HAP-1 (cell line): ENCODE measurements around the gene NDUFB4.
A peak's percentile ranks its signal among the peaks of the same experiment; 100 is the strongest.
"Not testable (repeated sequence)": the region's sequence is repeated elsewhere in the genome, so short reads cannot be mapped to it uniquely, and the experiment has no call there.

Experiments used
- DNase-seq, 2 experiments: peaks; one replicate each; pipeline ENCODE4 v3.0.0-alpha.2; 2016 to 2020; ENCODE audit warnings: low spot score in 2 of 2
- H3K27me3 ChIP-seq: fragments of 250-450 bp; sonication (Bioruptor Pico); 2 replicates; pipeline ENCODE4 v1.5.1; 2020; ENCODE audit warnings: low read depth, mild to moderate bottlenecking, moderate library complexity
- H3K36me3 ChIP-seq: fragments of 250-450 bp; sonication (Bioruptor Pico); replicated peaks from 2 replicates; pipeline ENCODE4 v1.5.1; 2020; ENCODE audit warnings: mild to moderate bottlenecking
- H3K4me1 ChIP-seq: fragments of 250-450 bp; sonication (Bioruptor Pico); 2 replicates; pipeline ENCODE4 v1.5.1; 2020; ENCODE audit warnings: mild to moderate bottlenecking
- H3K4me3 ChIP-seq: fragments of 250-450 bp; sonication (Bioruptor Pico); 2 replicates; pipeline ENCODE4 v1.5.1; 2020; ENCODE audit warnings: mild to moderate bottlenecking, moderate library complexity
- H3K9me3 ChIP-seq: fragments of 250-450 bp; sonication (Bioruptor Pico); 2 replicates; pipeline ENCODE4 v1.5.1; 2020; ENCODE audit warnings: mild to moderate bottlenecking, moderate library complexity
- in situ Hi-C: fragments of 300-500 bp; cut with MboI; formaldehyde crosslinking; loops from 3 replicates; pipeline ENCODE4 v1.14.3; 2020; ENCODE audit warnings: low sequenced_read_pairs, inconsistent platforms, mixed read lengths

The NDUFB4 gene

GRCh38 chr3:120601554-120601953, 5.4 kb downstream of the NDUFB4 start:
- Histone ChIP-seq H3K4me1 (peaks cover 14% of the 10 kb centered on the region), H3K27me3 (no peaks in the 10 kb centered on the region), H3K36me3 (peaks cover 34% of the 10 kb centered on the region), H3K4me3 (no peak overlapping the region), H3K9me3 (no peaks in the 10 kb centered on the region)
- in situ Hi-C loops = no loop called here
- no peak for DNase-seq

- in situ Hi-C loops = no loop called here
- H3K4me3 ChIP-seq = no peak overlapping the region
- peaks cover 7% of the 10 kb centered on the region for H3K4me1 ChIP-seq
- peaks cover 28% of the 10 kb centered on the region for H3K36me3 ChIP-seq
- H3K27me3 ChIP-seq = no peaks in the 10 kb centered on the region
- H3K9me3 ChIP-seq = no peaks in the 10 kb centered on the region
- no peak for DNase-seq
These were observed 6.5 kb downstream of the NDUFB4 start for GRCh38 chr3:120602682-120603081.

GRCh38 chr3:120604382-120604781, 8.2 kb downstream of the NDUFB4 start:
- Histone ChIP-seq H3K4me3 (no peak overlapping the region), H3K9me3 (no peaks in the 10 kb centered on the region), H3K36me3 (peaks cover 11% of the 10 kb centered on the region), H3K27me3 (no peaks in the 10 kb centered on the region), H3K4me1 (peaks cover 3% of the 10 kb centered on the region; the same call in 1 of the 2 replicates)
- DNase-seq = no peak
- in situ Hi-C loops = no loop called here

GRCh38 chr3:120604784-120605183, 8.6 kb downstream of the NDUFB4 start:
- Histone ChIP-seq H3K9me3 (no peaks in the 10 kb centered on the region), H3K4me1 (no peaks in the 10 kb centered on the region)
- in situ Hi-C loops = no loop called here

GRCh38 chr3:120608506-120608905, 12.4 kb downstream of the NDUFB4 start:
- in situ Hi-C loops = no loop called here
- H3K9me3 ChIP-seq = no peaks in the 10 kb centered on the region
- no peak overlapping the region for H3K4me3 ChIP-seq
- H3K4me1 ChIP-seq = no peaks in the 10 kb centered on the region
- H3K27me3 ChIP-seq = no peaks in the 10 kb centered on the region
- no peak for DNase-seq
- H3K36me3 ChIP-seq = no peaks in the 10 kb centered on the region

More at GRCh38 chr3:120604784-120605183, 8.6 kb downstream of the NDUFB4 start:
- H3K36me3 ChIP-seq = peaks cover 7% of the 10 kb centered on the region
- DNase-seq = no peak
- H3K4me3 ChIP-seq = no peak overlapping the region
- H3K27me3 ChIP-seq = no peaks in the 10 kb centered on the region

GRCh38 chr3:120614765-120615164, 18.6 kb downstream of the NDUFB4 start:
- Histone ChIP-seq H3K4me1 (peaks cover 14% of the 10 kb centered on the region), H3K36me3 (no peaks in the 10 kb centered on the region), H3K27me3 (no peaks in the 10 kb centered on the region), H3K9me3 (no peaks in the 10 kb centered on the region; the same call in 1 of the 2 replicates), H3K4me3 (no peak overlapping the region)
- in situ Hi-C loops = no loop called here
- no peak for DNase-seq

- no peaks in the 10 kb centered on the region; the same call in 1 of the 2 replicates for H3K9me3 ChIP-seq
- no peak overlapping the region for H3K4me3 ChIP-seq
- no peaks in the 10 kb centered on the region for H3K36me3 ChIP-seq
- DNase-seq = peak; percentile 87 to 91
- H3K4me1 ChIP-seq = peaks cover 14% of the 10 kb centered on the region
- in situ Hi-C loops = no loop called here
- no peaks in the 10 kb centered on the region for H3K27me3 ChIP-seq
These were observed 19.9 kb downstream of the NDUFB4 start for GRCh38 chr3:120615847-120616609.

GRCh38 chr3:120616745-120617144, 20.6 kb downstream of the NDUFB4 start:
- H3K4me1 ChIP-seq = peaks cover 14% of the 10 kb centered on the region
- H3K27me3 ChIP-seq, H3K9me3 ChIP-seq, H3K36me3 ChIP-seq, in situ Hi-C loops, H3K4me3 ChIP-seq: not testable (repeated sequence)
- DNase-seq = peak in 1 of 2 experiments; percentile 43

GRCh38 chr3:120622457-120622856, 26.3 kb downstream of the NDUFB4 start:
- H3K27me3 ChIP-seq = no peaks in the 10 kb centered on the region
- no peaks in the 10 kb centered on the region for H3K36me3 ChIP-seq
- H3K9me3 ChIP-seq = peaks cover 4% of the 10 kb centered on the region; the same call in 1 of the 2 replicates
- DNase-seq = no peak
- in situ Hi-C loops = no loop called here
- H3K4me3 ChIP-seq = no peak overlapping the region
- no peaks in the 10 kb centered on the region for H3K4me1 ChIP-seq

GRCh38 chr3:120622870-120623726, 27.0 kb downstream of the NDUFB4 start:
- in situ Hi-C loops = no loop called here
- peak in 1 of 2 experiments; percentile 66 for DNase-seq
- no peaks in the 10 kb centered on the region for H3K4me1 ChIP-seq
- H3K9me3 ChIP-seq = peaks cover 4% of the 10 kb centered on the region; the same call in 1 of the 2 replicates
- H3K36me3 ChIP-seq = no peaks in the 10 kb centered on the region
- H3K4me3 ChIP-seq = no peak overlapping the region
- H3K27me3 ChIP-seq = no peaks in the 10 kb centered on the region

- Histone ChIP-seq H3K36me3 (no peaks in the 10 kb centered on the region), H3K4me1 (no peaks in the 10 kb centered on the region), H3K27me3 (no peaks in the 10 kb centered on the region), H3K9me3 (peaks cover 4% of the 10 kb centered on the region; the same call in 1 of the 2 replicates), H3K4me3 (no peak overlapping the region)
- no peak for DNase-seq
- in situ Hi-C loops = no loop called here
These were observed 27.6 kb downstream of the NDUFB4 start for GRCh38 chr3:120623727-120624093.

GRCh38 chr3:120625159-120625586, 29.0 kb downstream of the NDUFB4 start:
- Histone ChIP-seq H3K4me1 (no peaks in the 10 kb centered on the region), H3K4me3 (no peak overlapping the region), H3K27me3 (no peaks in the 10 kb centered on the region), H3K36me3 (no peaks in the 10 kb centered on the region), H3K9me3 (peaks cover 5% of the 10 kb centered on the region; the same call in 1 of the 2 replicates)
- no peak for DNase-seq
- in situ Hi-C loops = no loop called here

GRCh38 chr3:120634539-120634938, 38.4 kb downstream of the NDUFB4 start:
- in situ Hi-C loops = no loop called here
- no peak overlapping the region for H3K4me3 ChIP-seq
- no peaks in the 10 kb centered on the region for H3K4me1 ChIP-seq
- H3K27me3 ChIP-seq = no peaks in the 10 kb centered on the region
- no peaks in the 10 kb centered on the region for H3K36me3 ChIP-seq
- no peak for DNase-seq
- H3K9me3 ChIP-seq = peaks cover 3% of the 10 kb centered on the region; the same call in 1 of the 2 replicates
